Heart left ventricle (tissue), 16 donors: ENCODE results near the gene MGMT. TPM values are rescaled to one million over a fixed set of nuclear protein-coding genes. Genes with fewer than 3 reads are reported as not detected.

ENCODE experiments used
- ATAC-seq, 4 donors: fragments of 200-7000 bp; cut with Tn5 transposase; one replicate each; pipeline ENCODE4 v1.9.1; 2020 to 2022; ENCODE audit warnings: moderate library complexity in 4 of 4, mild to moderate bottlenecking in 3 of 4, moderate number of reproducible peaks in 1 of 4
- DNase-seq, 5 donors: peaks; one replicate each; pipeline ENCODE4 v3.0.0-alpha.2; 2020
- H3K27ac ChIP-seq, 12 donors: fragments of 200-600 bp; sonication (generic) in 4 of 12; one replicate each; pipeline versions ENCODE4 v1.5.0 to v1.8.0; 2016 to 2022; ENCODE audit warnings: mild to moderate bottlenecking in 2 of 12
- H3K27me3 ChIP-seq, 9 donors: fragments of 200-600 bp; sonication (generic) in 2 of 9; one replicate each; pipeline versions ENCODE4 v1.5.1 to v1.8.0; 2016 to 2022; ENCODE audit warnings: mild to moderate bottlenecking in 3 of 9
- H3K36me3 ChIP-seq, 9 donors: fragments of 200-600 bp; sonication (generic) in 2 of 9; one replicate each; pipeline versions ENCODE4 v1.5.0 to v1.8.0; 2018 to 2022; ENCODE audit warnings: mild to moderate bottlenecking in 2 of 9
- H3K4me1 ChIP-seq, 12 donors: fragments of 200-600 bp; sonication (generic) in 4 of 12; one replicate each; pipeline versions ENCODE4 v1.5.0 to v1.8.0; 2016 to 2022; ENCODE audit warnings: mild to moderate bottlenecking in 3 of 12
- H3K4me3 ChIP-seq, 12 donors: fragments of 200-600 bp; sonication (generic) in 4 of 12; one replicate each; pipeline versions ENCODE4 v1.5.0 to v1.8.0; 2017 to 2022; ENCODE audit warnings: mild to moderate bottlenecking in 9 of 12, moderate library complexity in 4 of 12
- H3K9me3 ChIP-seq, 12 donors: fragments of 200-600 bp; sonication (generic) in 4 of 12; one replicate each; pipeline versions ENCODE4 v1.5.0 to v1.8.0; 2016 to 2022; ENCODE audit warnings: mild to moderate bottlenecking in 1 of 12
- CTCF ChIP-seq, 12 donors: fragments of 200-600 bp; sonication (generic) in 4 of 12; IDR thresholded peaks; one replicate each; pipeline versions ENCODE4 v1.5.0 to v1.8.0; 2018 to 2022; ENCODE audit warnings: antibody characterized with exemption in 12 of 12, mild to moderate bottlenecking in 5 of 12
- POLR2A ChIP-seq, 2 donors: fragments of 450-650 bp; IDR thresholded peaks; one replicate each; pipeline ENCODE4 v1.6.1; 2017; ENCODE audit warnings: antibody characterized with exemption in 2 of 2, mild to moderate bottlenecking in 2 of 2, moderate library complexity in 2 of 2
- WGBS, 4 donors: extraction: QIAGEN DNeasy Blood & Tissue Kit in 2 of 4; methylation state at CpG; one replicate each; pipeline versions ENCODE4 v1.1.5 to v1.1.7; 2013 to 2018; 5-methylcytosine and 5-hydroxymethylcytosine counted together
- intact Hi-C, 10 donors: fragments of 100-400 bp; cut with DNase I; formaldehyde crosslinking; loops; one replicate each; pipeline versions ENCODE4 v1.11.1 to v1.14.2; 2022
- polyA plus RNA-seq, 2 donors: library from polyadenylated mRNA; stranded (reverse); fragments of 200-250 nt; gene quantifications; one replicate each; pipeline ENCODE4 v1.2.3, GENCODE V29; 2013
- total RNA-seq, 9 donors: library from RNA; depleted of rRNA in 2 of 9; stranded (reverse); fragments of >200 nt in 2 of 9; fragmentation: NEBNext Ultra II Directional in 3 of 9; extraction: Animal tissue kit (Norgen Biotek cat#: 25700) in 3 of 9; gene quantifications; one replicate each; pipeline versions ENCODE4 v1.1.0 to v1.2.4, GENCODE V29; 2016 to 2023
- donor health status: ischemic (EF 13 %, LVEDD 7.1; RV severe dilation, severe dysfunction).
- donor health status: healthy with polysubstance abuse.
- donor health status: DM: no; HTN: yes; CAD: no.
- donor health status: DM: no; HTN: no; CAD: no.
- donor health status: ischemic (EF 25% LVEDD 6.9; RV normal size, moderate dysfunction).
- donor health status: ischemic (EF 25% LVEDD 5.7; RV mildly dilated, moderate dysfunction).
- donor health status: healthy.
- donor health status: DM: yes; HTN: yes; CAD: no.
- donor health status: ischemic (EF 35%, LVEDD 5.7; RV mildly dilated, moderate dysfunction).
- donor health status: nonischemic (EF 11% LVEDD 7.7; RV severe dilation, severe dysfunction).
- donor health status: DM: yes; HTN: yes; CAD: no.
- donor health status: PGD.
- donor health status: ischemic (EF 29% LVEDD 5.4; RV normal size, mild dysfunction).
- donor health status: nonischemic (EF 23%, LVEDD 6.1; RV moderate dilation, normal function).

MGMT gene
- total and polyA plus RNA-seq, 11 donors, result 6.2 to 25.3 (median 11.6) TPM

- 90 to 93% (median 90%) methylated on average over 12 of the region's 12 CpGs for WGBS, 4 donors
- H3K9me3 ChIP-seq, result peaks cover 0 to 16% (median 0%) of the 10 kb centered on the region in 12 donors
- peaks cover 0 to 5% (median 0%) of the 10 kb centered on the region in 9 donors for H3K36me3 ChIP-seq
- TF ChIP-seq CTCF (IDR thresholded peaks at IDR 0.05) (no peak), POLR2A (IDR thresholded peaks at IDR 0.05) (no peak)
- H3K27ac ChIP-seq, result no peak overlapping the region
- no peaks in the 10 kb centered on the region for H3K27me3 ChIP-seq
- DNase-seq (no peak), ATAC-seq (no peak)
- intact Hi-C loops, result no loop called here
- H3K4me3 ChIP-seq, result no peak overlapping the region
- no peaks in the 10 kb centered on the region for H3K4me1 ChIP-seq
Measured at GRCh38 chr10:129730272-129730992, 263.4 kb downstream of the MGMT start.

DNA sequence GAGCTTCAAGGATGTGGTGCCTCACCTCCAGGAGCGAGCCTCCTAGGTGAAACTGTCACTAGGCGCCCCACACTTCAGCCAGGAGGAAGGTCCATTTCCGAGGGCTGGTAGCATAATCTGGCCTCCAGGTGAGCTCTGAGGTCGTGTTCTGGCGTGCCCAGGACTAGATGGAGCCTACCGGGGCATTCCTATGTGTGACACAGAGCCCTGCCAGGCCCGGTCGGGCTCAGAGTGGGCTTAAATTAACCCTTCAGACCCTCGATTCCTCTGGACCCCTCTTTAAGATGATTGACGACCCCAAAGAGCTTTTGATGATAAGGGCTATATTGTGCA lies 263.9 kb downstream of the MGMT start:
- 68 to 77% (median 71%) methylated on average over 10 of the region's 10 CpGs for WGBS, 4 donors
- Histone ChIP-seq H3K36me3 (peaks cover 0 to 5% (median 0%) of the 10 kb centered on the region in 9 donors), H3K27ac (no peak overlapping the region), H3K9me3 (peaks cover 0 to 16% (median 0%) of the 10 kb centered on the region in 12 donors), H3K27me3 (no peaks in the 10 kb centered on the region), H3K4me1 (no peaks in the 10 kb centered on the region), H3K4me3 (no peak overlapping the region)
- ATAC-seq (no peak), DNase-seq (peak in 1 of 5 donors; percentile 3)
- TF ChIP-seq POLR2A (IDR thresholded peaks at IDR 0.05), result no peak
- TF ChIP-seq CTCF (IDR thresholded peaks at IDR 0.05), result no peak
- intact Hi-C loops, result no loop called here

DNA sequence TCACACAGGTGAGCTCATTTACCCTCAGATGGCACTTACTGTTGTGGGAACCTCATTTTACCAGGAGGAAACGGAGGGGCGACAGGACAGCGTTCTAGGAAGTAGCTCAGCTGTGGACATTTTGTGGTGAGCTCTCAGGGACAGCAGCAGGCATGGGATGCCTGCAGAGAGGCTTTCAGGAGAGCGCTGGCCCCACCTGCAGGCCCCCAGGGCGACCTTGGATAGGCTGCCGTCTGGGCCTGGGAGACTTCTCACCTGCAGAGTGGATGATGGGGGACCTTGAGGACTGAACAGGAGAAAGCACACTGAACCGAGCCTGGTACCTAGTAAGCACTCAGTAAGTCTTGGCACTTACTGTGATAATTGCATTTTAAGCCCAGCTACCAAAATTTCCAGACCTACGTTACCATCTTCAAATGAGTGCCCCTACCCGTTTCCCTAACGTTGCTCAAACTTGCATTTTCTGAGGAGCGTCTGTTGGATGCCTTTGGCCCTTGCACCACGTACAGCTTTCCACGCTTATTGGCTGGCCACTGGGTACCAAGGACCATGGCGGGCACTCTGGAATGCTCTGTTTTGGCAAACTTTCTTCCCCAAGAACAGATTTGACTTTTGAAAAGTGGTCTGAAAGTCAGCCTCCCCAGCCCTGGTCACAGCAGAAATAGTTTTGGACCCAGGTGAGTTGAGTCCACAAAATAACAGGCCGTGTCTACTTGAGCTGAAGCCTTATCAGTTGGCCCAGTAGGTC lies 273.7 kb downstream of the MGMT start:
- DNase-seq (no peak), ATAC-seq (no peak)
- Histone ChIP-seq H3K27me3 (no peaks in the 10 kb centered on the region), H3K36me3 (no peaks in the 10 kb centered on the region), H3K9me3 (peaks cover 0 to 7% (median 0%) of the 10 kb centered on the region in 12 donors), H3K4me1 (no peaks in the 10 kb centered on the region), H3K4me3 (no peak overlapping the region), H3K27ac (no peak overlapping the region)
- 88 to 94% (median 91%) methylated on average over 15 of the region's 15 CpGs for WGBS, 4 donors
- intact Hi-C loops, result no loop called here
- TF ChIP-seq POLR2A (IDR thresholded peaks at IDR 0.05) (no peak), CTCF (IDR thresholded peaks at IDR 0.05) (no peak)

- DNase-seq, result no peak
- no peak overlapping the region for H3K27ac ChIP-seq
Measured at GRCh38 chr10:129741280-129741977, 274.4 kb downstream of the MGMT start.

More at GRCh38 chr10:129741280-129741977, 274.4 kb downstream of the MGMT start:
- 92 to 100% (median 96%) methylated on average over 10 to 19 of the region's 19 CpGs for WGBS, 4 donors
- Histone ChIP-seq H3K4me3 (no peak overlapping the region), H3K36me3 (no peaks in the 10 kb centered on the region), H3K4me1 (no peaks in the 10 kb centered on the region), H3K9me3 (peaks cover 0 to 14% (median 0%) of the 10 kb centered on the region in 12 donors), H3K27me3 (no peaks in the 10 kb centered on the region)
- no peak for TF ChIP-seq POLR2A (IDR thresholded peaks at IDR 0.05)
- no peak for TF ChIP-seq CTCF (IDR thresholded peaks at IDR 0.05)
- ATAC-seq, result no peak
- intact Hi-C loops, result no loop called here
